Fibroblast of skin of scalp (primary cell): ENCODE data around the gene RAB44.
"Not testable (repeated sequence)": the region's sequence is repeated elsewhere in the genome, so short reads cannot be mapped to it uniquely, and the experiment has no call there.

ENCODE experiments used
- DNase-seq: peaks from one replicate; pipeline ENCODE4 v3.0.0-alpha.2; 2013

Gene RAB44

DNA sequence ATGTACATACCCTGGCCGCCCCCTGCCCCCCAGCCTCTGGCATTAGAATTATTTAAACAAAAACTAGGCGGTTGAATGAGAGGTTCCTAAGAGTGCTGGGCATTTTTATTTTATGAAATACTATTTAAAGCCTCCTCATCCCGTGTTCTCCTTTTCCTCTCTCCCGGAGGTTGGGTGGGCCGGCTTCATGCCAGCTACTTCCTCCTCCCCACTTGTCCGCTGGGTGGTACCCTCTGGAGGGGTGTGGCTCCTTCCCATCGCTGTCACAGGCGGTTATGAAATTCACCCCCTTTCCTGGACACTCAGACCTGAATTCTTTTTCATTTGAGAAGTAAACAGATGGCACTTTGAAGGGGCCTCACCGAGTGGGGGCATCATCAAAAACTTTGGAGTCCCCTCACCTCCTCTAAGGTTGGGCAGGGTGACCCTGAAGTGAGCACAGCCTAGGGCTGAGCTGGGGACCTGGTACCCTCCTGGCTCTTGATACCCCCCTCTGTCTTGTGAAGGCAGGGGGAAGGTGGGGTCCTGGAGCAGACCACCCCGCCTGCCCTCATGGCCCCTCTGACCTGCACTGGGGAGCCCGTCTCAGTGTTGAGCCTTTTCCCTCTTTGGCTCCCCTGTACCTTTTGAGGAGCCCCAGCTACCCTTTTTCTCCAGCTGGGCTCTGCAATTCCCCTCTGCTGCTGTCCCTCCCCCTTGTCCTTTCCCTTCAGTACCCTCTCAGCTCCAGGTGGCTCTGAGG is 11.5 kb upstream of the RAB44 start:
- no peak for DNase-seq

DNA sequence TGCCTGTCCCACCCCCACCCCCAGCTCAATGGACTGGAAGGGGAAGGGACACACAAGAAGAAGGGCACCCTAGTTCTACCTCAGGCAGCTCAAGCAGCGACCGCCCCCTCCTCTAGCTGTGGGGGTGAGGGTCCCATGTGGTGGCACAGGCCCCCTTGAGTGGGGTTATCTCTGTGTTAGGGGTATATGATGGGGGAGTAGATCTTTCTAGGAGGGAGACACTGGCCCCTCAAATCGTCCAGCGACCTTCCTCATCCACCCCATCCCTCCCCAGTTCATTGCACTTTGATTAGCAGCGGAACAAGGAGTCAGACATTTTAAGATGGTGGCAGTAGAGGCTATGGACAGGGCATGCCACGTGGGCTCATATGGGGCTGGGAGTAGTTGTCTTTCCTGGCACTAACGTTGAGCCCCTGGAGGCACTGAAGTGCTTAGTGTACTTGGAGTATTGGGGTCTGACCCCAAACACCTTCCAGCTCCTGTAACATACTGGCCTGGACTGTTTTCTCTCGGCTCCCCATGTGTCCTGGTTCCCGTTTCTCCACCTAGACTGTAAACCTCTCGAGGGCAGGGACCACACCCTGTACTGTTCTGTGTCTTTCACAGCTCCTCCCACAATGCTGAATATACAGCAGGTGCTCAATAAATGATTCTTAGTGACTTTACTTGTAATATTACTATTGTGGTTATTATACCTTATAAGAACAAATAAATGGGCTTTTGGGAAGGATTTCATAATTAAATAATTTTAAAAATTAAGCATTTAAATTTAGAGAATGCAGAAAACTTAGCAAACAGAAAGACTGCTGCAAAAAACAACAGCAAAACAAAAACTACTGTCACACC is 10.7 kb upstream of the RAB44 start:
- DNase-seq: no peak

GRCh38 chr6:36688063-36688738 is 9.4 kb upstream of the RAB44 start:
- no peak for DNase-seq

DNA sequence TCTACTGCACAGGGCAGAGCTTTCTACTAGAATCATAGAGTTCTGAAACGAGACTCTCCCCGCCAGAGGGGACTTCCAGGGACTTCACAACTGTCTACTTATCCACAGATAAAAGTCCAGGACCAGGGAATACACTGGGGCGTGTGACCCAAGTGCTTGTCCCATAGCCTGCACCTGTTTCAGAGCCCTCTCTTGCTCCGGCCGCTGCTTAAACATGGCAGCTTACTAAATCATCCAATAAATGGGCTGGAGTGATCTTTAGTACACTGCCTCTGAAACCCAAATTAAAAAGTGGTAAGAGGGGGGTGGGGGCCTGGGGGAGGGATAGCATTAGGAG is 8.9 kb upstream of the RAB44 start:
- DNase-seq: no peak

DNA sequence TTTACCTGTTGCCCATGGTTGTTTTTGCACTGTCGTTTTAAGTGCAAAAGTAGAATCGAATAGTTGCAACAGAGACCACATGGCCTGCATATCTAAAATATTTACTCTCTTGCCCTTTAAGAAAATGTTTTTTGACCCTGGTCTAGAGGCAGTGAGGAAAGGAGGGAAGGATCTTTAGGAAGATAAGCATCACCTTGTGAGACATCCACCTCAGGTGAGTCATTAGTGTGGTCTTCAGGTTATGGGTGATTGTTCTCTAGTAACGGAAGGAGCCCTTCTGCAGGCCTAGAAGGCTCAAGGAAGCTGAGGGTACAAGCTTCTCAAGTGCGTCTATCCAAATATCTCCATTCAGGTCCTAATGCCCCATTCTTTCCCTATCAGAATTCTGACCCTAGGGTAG is 6.6 kb upstream of the RAB44 start:
- no peak for DNase-seq

GRCh38 chr6:36691612-36692011 is 6.0 kb upstream of the RAB44 start:
- DNase-seq: no peak

- DNase-seq: no peak
Measured at GRCh38 chr6:36692220-36692619, 5.4 kb upstream of the RAB44 start.

- DNase-seq: no peak
Measured at GRCh38 chr6:36692861-36693702, 4.5 kb upstream of the RAB44 start.

DNA sequence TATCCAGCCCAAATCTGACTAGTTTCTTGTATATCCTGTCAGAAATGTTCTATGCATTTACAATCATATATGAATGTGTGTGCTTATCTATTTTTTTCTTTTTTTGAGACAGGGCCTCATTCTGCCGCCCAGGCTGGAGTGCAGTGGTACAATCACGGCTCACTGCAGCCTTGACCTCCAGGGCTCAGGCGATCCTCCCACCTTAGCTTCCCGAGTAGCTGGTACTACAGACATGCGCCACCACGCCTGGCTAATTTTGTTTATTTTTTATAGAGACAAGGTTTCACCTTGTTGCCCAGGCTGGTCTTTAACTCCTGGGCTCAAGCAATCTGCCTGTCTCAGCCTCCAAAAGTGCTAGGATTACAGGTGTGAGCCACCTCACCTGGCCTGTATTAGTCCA is 3.0 kb upstream of the RAB44 start:
- DNase-seq: no peak

DNA sequence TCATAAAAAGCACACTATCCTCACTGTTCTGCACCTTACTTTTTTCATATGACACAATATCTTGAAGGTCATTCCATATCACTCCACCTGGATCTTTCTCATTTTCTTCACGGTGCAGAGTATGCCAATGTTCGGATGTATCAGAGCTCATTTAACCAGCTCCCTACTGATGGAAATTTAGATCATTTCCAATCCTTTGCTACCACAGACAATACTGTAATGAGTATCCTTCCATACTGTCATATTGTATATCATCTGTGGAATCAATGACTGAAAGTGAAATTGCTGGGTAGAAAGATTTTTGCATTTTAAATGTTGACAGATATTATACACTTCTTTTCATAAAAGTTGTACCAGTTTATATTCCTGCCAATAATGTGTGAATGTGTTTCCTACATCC is 2.2 kb upstream of the RAB44 start:
- DNase-seq: no peak

DNA sequence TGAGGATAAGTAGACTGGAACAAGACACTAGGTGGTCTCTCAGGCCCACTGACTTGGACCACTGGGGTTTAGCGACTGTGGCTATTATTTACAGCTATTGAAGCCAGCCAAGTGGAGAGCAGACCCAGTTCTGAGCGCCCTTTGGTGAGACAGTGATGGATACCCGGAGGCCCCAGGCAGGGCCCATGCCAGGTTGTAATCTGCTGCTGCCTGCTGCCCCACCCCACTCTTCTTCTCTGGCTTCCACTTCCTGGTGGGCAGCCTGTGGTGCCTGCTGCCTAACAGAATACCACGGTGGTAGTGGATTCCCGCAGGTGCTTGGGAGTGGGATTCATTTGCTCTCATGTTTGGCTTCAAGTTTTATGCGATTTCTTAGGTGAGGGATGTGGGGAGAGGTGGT is 570 bp downstream of the RAB44 start:
- no peak for DNase-seq

DNA sequence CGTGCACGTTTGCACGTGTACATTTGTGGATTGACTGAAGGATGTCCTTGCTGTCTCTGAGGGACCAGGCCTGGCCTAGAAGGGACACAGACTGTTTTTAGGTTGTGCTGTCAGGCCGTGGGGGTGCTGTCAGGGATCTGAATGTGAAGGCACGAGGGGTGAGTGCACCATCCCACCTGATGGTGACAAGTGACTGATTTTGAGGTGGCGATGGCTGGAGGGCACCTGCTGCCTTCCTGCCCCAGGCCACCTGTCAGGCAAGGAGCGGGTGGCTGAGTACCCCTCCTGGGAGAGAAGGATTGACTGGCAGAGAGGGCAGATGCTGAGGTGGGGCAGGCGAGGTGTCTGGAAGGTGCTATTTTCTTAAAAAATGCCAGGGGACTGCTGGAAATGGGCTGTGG is 1.2 kb downstream of the RAB44 start:
- no peak for DNase-seq

- DNase-seq: no peak
Measured at GRCh38 chr6:36699348-36699747, 1.7 kb downstream of the RAB44 start.

- DNase-seq: no peak
Measured at GRCh38 chr6:36700071-36700812, 2.6 kb downstream of the RAB44 start.

DNA sequence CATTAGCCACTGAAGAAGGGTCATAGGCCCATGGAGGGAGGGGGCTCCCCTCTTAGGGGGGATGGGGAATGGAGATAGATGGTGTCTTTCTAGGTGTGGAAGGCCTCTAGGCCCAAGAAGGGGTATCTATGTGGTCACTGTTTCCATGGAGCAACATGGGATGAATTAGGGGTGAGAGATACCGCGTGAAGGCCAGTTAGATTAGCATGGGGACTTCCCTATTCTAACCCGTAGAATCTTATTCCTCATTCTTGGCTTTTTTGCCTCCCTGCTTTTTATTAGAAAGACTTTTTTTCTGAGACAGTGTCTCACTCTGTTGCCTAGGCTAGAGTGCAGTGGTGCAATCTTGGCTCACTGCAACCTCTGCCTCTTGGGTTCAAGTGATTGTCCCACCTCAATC is 3.2 kb downstream of the RAB44 start:
- DNase-seq: no peak

- peak; percentile 23 for DNase-seq
Measured at GRCh38 chr6:36701401-36701991, 3.9 kb downstream of the RAB44 start.

- DNase-seq: no peak
Measured at GRCh38 chr6:36702656-36703055, 5.0 kb downstream of the RAB44 start.

GRCh38 chr6:36703081-36703606 is 5.5 kb downstream of the RAB44 start:
- DNase-seq: no peak

- no peak for DNase-seq
Measured at GRCh38 chr6:36703982-36704381, 6.4 kb downstream of the RAB44 start.

DNA sequence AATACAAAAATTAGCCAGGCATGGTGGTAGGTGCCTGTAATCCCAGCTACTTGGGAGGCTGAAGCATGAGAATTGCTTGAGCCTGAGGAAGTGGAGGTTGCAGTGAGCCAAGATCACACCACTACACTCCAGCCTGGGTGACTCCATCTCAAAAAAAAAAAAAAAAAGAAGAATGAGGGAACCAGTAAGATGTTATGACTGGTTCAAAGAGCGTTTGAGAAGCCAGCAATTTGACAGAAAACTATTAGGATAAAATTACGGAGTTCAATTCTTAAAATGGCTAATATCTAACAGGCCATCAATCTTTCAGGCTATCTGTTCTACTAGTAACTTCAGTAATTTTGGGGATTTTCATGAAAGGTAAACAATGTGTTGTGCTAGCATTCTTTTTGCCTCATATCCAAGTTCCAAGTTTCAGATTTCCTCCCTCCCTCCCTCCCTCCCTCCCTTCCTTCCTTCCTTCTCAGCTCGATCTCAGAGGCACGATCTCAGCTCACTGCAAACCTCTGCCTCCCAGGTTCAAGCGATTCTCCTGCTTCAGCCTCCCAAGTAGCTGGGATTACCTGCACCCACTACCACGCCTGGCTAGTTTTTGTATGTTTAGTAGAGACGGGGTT is 7.4 kb downstream of the RAB44 start:
- DNase-seq: not testable (repeated sequence)

GRCh38 chr6:36706339-36706738 is 8.7 kb downstream of the RAB44 start:
- DNase-seq: no peak
